ENCODE data around the gene JPH3.

JPH3 gene

DNA sequence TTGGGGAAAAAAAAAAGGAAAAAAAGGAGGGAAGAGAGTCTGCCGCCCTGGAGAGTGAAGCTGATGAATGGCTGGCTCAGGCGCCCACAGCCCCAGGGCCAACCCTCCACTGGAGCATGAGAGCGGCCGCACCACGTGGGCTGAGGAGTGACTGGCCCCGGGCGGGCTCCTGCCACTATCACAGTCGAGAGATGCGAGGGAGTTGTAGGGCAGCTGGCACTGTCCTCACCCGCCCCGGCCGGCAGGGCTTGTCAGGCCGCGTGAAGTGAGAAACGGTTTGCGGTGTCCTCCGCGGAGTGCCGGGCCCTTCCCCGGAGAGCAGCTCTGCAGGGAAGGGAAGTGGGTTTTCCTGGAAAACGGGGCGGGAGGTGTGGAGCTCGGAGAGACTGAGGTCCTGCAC lies 45.9 kb downstream of the JPH3 start:
- in situ Hi-C loops (cut with MboI; ENCODE audit: low sequenced_read_pairs) = loop anchor here (25.0 kb wide), 1 partner anchor 236 kb away; no protein-coding TSS in a partner anchor

DNA sequence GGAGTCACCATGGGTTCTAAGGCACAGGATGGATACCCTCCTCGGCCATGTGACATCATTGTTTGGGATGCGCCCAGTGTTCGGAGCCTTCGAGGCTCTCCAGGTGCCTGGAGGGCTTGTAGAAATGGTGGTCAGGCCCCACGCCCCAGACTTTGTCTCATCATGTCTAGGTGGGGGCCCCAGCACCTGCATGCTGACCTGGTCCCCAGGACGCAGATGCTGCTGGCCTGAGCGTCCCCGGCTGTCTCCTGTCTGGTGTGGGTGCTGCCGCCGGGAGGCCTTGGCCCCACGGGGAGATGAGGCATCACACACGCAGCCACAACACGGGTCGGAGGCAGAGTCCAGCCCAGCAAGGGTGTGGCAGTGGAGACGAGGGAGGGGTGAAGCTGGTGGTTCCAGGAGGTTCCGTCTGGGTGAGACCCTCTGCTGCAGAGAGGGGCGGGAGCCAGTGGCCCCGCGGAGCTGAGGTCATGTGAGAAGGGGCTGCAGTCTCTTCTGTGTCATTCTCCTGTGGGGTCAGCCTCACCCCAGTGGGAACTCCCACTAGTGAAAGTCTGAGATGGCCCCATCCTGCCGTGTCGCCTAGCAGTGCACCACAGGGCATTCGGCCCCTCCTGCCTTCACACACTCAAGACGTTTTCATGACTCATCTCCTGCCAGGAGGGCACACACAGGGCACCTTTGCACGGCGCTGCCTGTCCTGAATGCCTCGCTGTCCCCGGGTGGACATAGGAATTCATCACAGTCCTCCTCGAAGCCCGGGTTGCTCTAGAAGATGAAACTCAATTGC lies 46.6 kb downstream of the JPH3 start:
- in situ Hi-C loops (cut with MboI; ENCODE audit: low sequenced_read_pairs) = loop anchor here (25.0 kb wide), 1 partner anchor 237 kb away; no protein-coding TSS in a partner anchor

GRCh38 chr16:87652386-87652785 lies 50.1 kb downstream of the JPH3 start:
- in situ Hi-C loops (cut with MboI; ENCODE audit: low sequenced_read_pairs) = no loop called here

DNA sequence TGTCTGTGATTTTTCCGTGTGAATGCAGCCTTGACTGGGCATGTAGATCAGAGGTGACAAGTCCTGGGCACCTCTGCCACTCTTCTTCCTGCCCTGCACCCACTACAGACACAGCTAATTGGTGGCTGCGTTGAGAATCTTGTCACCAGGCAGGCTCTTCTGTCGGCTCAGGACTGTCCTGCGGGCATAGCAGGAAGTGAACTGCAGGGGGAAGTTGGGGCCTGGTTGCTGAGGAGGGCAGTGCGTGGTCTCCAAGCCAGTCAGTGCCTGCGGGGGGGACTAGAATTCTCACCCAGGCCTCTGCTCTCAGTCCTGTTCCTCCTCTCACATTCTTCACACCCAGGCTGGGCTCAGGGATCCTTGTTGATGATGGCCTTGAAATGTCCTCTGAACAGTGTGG lies 50.5 kb downstream of the JPH3 start:
- in situ Hi-C loops (cut with MboI; ENCODE audit: low sequenced_read_pairs) = no loop called here

DNA sequence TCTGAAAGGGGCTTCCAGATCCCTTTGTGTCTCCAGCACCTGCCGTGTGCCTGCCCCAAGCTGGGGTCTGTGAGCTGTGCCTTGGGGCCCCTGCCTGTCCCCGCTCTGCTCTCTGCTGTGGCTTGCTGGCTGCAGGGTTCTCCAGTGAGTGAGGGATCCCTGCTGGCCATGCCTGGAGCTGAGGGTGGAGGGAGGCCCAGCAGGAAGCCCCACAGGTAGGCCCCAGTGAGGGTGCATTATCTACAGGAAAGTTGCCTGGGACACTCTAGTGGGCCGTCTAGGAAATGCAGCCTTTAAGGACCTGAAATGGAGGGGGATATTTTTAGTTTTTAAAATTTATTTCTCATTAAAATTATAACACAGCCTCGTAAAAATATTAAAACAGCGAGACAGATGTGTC lies 50.9 kb downstream of the JPH3 start:
- in situ Hi-C loops (cut with MboI; ENCODE audit: low sequenced_read_pairs) = no loop called here

DNA sequence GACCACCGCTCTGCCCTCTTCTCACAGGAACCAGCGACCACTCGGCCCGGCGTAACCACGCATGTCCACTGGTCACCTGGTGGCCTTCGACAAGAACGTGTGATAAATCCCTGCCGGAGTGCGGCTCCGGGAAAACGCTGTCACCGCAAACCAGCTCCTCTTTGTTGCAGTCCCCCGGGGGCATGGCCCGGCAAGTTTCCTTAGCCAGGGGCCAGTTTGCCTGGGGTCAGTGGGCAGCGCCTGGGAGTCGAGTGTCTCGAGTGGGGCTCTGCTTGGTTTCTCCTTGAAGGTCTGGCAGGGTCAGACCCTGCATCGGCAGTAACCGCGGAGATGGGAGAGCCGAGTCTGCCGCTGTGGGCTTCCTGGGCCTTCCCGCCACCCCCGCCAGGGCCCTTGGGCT lies 52.5 kb downstream of the JPH3 start:
- in situ Hi-C loops (cut with MboI; ENCODE audit: low sequenced_read_pairs) = no loop called here

DNA sequence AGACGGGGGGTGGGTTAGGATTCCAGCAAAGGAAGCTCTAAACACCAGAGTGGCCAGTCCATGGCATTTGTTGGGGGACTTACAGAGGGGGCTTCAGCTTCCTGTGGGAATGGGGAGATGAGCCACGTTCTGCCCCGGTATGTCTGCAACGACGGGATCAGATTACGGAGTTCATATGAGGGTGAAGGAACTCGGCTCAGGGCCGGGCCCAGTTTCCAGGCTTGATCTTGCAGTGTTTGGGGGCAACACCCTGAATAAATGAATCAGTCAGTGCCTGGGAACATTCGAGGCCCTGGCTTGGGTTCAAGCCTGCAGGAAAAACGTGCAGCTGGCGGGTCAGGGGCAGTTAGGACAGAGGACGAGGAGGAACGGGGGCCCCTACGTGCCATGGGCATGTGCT lies 54.0 kb downstream of the JPH3 start:
- in situ Hi-C loops (cut with MboI; ENCODE audit: low sequenced_read_pairs) = no loop called here

DNA sequence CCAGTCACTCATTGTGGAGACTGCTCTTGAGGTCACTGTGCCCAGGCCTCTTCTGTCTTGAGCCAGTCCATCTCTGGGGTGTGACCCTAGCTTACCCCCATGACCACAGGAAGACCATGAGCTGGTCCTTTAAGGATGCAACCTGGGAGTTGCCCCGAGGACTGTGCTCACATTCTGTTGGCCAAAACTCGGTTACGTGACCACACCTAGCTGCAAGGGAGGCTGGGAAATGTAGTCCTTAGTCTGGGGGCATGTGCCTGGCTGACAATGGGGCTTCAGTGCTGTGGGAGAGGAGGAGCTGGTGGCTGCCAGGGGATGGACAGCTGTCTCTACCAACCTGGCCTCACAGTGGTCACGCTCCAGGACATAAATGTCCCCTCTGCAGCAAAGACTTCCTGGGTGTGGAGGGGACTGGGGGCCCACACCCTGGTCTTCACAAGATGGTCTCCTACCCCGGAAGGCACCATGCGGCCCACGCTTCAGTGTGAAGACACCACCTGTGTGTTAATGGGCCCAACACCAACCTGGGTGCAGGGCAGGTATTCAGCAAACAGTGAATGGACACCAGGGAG lies 55.4 kb downstream of the JPH3 start:
- in situ Hi-C loops (cut with MboI; ENCODE audit: low sequenced_read_pairs) = no loop called here

DNA sequence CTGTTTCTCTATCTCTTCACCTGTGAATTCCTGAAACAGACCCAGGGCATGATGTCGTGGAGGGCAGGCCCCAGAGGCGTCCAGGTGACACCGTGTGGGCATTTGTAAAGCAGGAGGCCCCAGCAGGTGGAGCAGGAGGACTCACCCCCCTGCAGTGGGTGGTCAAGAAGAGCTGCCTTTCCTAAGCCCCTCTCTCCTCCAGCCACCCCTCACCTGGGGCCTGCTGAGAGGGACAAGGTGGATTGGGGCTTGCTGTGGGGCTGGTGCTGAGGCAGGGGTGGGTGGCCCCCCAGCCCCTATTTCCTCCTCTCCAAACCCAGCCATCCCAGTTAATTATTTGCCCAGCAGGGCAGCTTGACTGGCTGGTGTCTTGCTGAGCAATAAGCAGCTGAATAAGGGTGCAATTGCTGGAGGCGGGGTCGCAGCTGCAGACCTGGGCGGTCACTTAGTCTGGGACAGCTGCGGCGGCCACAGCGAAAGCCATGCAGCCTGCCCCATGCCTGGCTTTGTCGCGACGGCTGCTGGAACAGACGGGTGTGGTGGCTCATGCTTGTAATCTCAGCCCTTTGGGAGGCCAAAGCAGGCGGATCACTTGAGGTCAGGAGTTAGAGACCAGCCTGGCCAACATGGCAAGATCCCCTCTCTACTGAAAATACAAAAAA lies 56.4 kb downstream of the JPH3 start:
- in situ Hi-C loops (cut with MboI; ENCODE audit: low sequenced_read_pairs) = no loop called here

DNA sequence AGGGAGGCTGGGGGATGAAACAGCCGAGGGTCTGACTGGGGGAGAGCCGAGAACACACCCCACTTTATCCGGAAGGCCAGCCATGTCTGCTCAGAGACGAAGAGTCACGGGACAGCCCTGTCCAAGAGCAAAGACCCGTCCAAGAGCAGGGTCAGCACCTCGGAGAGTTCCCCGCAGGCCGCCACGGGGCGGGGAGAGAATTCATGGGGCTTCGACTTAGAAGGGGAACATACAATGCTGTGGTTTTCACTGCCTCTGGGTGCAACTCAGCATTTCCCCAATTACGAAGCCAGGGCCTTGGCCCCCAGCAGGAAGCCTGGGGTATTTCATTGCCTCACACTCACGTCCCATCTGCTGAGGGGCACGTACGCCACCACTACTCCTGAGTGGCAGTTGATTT lies 59.3 kb downstream of the JPH3 start:
- in situ Hi-C loops (cut with MboI; ENCODE audit: low sequenced_read_pairs) = no loop called here

GRCh38 chr16:87662254-87663204 lies 60.2 kb downstream of the JPH3 start:
- in situ Hi-C loops (cut with MboI; ENCODE audit: low sequenced_read_pairs) = no loop called here

DNA sequence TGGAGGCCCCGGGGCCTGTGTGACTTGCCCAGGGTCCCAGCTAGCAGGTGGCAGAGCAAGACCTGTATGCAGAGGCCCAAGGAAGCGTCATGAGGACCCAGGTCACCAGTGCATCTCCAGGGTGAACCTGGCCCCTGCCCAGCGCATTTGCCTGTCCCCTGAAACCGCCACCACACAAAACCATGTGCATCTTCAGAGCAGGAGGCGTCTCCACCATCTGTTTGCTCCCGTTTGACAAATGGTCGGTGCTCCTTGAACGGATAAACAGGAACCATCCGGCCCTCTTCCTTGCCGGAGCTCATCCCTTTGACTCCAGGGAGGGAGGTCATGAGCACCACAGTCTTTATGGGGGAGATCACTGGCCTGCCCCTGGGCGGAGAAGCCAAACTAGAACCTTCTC lies 62.5 kb downstream of the JPH3 start:
- in situ Hi-C loops (cut with MboI; ENCODE audit: low sequenced_read_pairs) = no loop called here

GRCh38 chr16:87665193-87665592 lies 62.9 kb downstream of the JPH3 start:
- in situ Hi-C loops (cut with MboI; ENCODE audit: low sequenced_read_pairs) = no loop called here

DNA sequence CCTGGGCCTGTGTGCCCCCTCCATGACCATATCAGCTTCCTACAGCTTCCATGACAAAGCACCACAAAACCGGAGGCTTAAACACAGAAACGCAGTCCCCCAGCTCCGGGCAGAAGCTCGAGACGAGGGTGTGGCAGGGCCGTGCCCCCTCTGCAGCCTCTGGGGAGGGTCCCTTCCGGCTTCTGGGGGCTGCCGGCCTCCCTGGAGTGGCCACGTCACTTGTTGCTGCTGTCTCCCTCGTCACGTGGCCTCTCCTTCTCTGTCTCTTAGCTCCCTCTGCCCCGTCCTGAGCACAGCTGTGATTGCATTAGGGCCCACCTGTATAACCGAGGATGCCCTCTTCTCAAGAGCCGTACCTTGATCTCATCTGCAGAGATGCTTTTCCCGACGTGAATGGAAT lies 64.6 kb downstream of the JPH3 start:
- in situ Hi-C loops (cut with MboI; ENCODE audit: low sequenced_read_pairs) = no loop called here

GRCh38 chr16:87667443-87667842 lies 65.1 kb downstream of the JPH3 start:
- in situ Hi-C loops (cut with MboI; ENCODE audit: low sequenced_read_pairs) = no loop called here

DNA sequence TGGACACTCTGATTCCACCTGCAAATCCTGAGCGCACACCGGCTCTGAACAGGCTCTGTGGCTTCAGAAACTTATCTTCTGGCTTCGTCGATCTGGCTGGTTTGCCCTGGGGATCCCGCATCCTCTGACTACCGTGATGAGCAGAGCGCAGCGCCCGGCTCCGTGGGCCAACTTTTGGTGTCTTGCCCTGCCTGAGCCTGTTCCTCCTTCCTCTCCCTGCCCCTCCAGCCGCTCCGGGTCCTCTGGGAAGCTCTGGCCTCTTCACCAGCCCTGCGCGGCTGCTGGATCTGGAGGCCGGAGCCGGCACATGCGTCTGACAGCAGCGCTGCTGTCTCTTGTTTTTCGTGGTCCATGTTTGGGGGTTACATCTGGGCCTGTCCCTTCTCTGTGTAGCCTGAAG lies 65.6 kb downstream of the JPH3 start:
- in situ Hi-C loops (cut with MboI; ENCODE audit: low sequenced_read_pairs) = no loop called here

DNA sequence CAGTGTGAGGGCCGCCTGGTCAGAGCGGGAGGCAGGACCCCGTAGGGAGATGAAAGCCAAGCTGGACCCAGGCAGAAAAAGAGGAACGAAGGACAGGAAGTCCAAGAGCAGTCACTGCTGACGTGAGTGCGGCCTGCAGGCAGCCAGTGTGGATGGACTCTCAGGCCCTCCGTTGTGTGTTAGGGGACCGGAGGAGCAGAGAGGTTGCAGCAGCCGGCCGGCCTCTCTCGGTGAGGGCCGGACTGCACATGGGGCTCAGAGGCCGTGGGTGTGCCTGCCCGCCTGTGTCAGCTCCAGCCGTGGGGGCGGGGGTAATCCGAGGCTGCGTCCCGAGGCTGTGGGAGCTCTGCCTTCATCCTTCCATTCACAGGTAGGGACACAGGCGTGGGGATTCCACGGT lies 67.4 kb downstream of the JPH3 start:
- in situ Hi-C loops (cut with MboI; ENCODE audit: low sequenced_read_pairs) = no loop called here

DNA sequence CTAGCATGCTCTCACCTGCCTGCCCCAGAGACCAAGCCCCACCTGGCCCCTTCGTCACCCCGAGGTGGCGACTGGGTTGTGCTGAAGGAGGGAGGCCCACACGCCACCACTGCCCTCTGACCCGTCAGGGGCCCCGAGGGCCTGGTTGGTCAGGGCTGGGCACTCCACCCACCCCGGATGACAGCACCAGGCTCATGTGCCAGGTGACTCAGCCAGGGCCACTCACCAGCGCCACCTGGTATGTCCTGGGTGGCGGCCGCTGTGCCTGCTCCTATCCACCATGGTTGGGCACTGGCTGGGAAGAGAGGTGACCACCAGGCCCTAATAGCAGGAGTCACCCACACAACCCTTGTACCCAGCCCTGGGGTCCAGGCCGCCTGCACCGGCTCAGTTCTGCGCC lies 68.9 kb downstream of the JPH3 start:
- in situ Hi-C loops (cut with MboI; ENCODE audit: low sequenced_read_pairs) = no loop called here

- in situ Hi-C loops (cut with MboI; ENCODE audit: low sequenced_read_pairs) = no loop called here
Measured at GRCh38 chr16:87671715-87672270, 69.5 kb downstream of the JPH3 start.

DNA sequence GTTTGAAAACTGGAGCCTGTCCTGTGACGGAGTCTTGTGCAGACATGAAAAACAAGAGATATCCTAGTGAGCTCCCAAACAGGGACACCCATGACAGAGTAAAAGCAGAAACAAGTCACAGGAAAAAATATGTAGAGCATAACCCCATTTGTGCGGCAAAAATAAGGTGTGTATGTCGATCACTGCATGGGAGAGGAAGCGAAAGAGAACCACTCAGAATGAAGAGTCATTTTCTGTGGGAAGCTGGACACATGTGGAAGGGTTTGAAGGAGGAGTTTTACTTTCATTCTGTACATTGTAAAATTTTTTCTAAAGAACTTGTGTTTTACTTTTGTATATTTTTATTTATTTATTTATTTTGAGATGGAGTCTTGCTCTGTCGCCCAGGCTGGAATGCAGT lies 72.1 kb downstream of the JPH3 start:
- in situ Hi-C loops (cut with MboI; ENCODE audit: low sequenced_read_pairs) = no loop called here

Measured in HL-60/S4 (cell line).